GM21423 (cell line): ENCODE measurements around the gene SSX3.
"Not testable (repeated sequence)": the region's sequence is repeated elsewhere in the genome, so short reads cannot be mapped to it uniquely, and the experiment has no call there.

Source experiments
- ATAC-seq: cut with Tn5 transposase; IDR thresholded peaks from one replicate; pipeline ENCODE4 v1.9.1; 2021; ENCODE audit warnings: mild to moderate bottlenecking, moderate library complexity; ENCODE audit not compliant: unreplicated experiment

SSX3 gene, protein sequence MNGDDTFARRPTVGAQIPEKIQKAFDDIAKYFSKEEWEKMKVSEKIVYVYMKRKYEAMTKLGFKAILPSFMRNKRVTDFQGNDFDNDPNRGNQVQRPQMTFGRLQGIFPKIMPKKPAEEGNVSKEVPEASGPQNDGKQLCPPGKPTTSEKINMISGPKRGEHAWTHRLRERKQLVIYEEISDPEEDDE

DNA sequence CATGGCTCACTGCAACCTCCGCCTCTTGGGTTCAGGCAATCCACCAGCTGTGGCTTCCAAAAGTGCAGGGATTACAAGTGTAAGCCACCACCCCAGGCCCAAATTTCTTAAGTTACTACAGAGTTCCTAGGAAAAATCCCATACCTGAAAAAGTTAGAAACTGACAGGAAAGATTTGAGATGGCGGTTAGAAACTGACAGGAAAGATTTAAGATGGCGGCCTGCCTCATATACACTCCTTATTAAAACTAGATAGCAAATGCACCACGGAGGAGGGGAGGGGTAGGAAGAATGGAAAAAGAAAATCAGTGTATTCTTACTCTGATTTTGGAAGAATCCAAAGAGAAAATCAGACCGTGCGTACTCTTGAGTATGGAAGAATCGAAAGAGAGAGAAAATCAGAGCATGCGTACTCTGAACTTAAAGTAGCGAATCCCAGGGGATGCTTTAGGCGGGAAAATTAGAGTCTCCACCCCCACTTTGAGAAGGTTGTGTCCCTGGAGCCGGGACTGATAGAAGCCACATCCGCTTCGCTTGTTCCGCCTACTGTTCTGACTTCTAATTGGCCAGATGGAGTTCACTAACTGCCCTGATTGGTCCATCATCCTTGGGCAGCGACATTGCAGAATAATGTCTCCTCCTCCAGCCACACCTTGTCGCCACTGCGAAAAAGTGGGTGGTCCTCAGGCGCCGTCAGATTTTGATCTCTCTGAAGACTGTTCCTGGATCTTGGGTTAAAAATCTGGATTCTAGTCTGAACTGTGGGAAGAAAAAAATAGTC, at the start of gene SSX3:
Gene SSX3, minus strand, starts transcription at position 389 of the 780 bp plus-strand sequence. CDS start 1,454 bp downstream, outside the sequence.
- ATAC-seq, result not testable (repeated sequence)

DNA sequence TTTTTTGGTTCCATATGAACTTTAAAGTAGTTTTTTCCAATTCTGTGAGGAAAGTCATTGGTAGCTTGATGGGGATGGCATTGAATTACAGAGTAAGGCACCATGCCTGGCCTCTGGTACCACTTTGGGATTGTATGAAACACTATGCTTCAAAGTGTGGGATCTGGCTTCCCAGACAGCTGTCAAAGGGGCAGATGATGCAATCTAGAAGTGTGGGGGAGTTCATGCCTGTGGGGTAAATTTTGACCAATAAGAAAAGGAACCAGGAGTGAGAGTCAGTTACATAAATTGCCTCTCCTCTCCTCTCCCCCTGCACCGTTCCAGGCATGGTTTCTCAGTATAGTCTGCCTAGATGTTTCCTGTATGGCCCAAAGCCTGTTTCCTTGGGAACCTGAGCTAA, 41.3 kb upstream of the SSX3 start:
- ATAC-seq, result not testable (repeated sequence)

- not testable (repeated sequence) for ATAC-seq
Measured at GRCh38 chrX:48396931-48397330, 40.4 kb upstream of the SSX3 start.

GRCh38 chrX:48383239-48383638, 26.7 kb upstream of the SSX3 start, which contains the start of gene SSX4:
SSX4 (plus strand) TSS chrX:48383539; CDS start chrX:48384054, 515 bp downstream.
- not testable (repeated sequence) for ATAC-seq

GRCh38 chrX:48370408-48370807, 13.9 kb upstream of the SSX3 start:
- not testable (repeated sequence) for ATAC-seq

DNA sequence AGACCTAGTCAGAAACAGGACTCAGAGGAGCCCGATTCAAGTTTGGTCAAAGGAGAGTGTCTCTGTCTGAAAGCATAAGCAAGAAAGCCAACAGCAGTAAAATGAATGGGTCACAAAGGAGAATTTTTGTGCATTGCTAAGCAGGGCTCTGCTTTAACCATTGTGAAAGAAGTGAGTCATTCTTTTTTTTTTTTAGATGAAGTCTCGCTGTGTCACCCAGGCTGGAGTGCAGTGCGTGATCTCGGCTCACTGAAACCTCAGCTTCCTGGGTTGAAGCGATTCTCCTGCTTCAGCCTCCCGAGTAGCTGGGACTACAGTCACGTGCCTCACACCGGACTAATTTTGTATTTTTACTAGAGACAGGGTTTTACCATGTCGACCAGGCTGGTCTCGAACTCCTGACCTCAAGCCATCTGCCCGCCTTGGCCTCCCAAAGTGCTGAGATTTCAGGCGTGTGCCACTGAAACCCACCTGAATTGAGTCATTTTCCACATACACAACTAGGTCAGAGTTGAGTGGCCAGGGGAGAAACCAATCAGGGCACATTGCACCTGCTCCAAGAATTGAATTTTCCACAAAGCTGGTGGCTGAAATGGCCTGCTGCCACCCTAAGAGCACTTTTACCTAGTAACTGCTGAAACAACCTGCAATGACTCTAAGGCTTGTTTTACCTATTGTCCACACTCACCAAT, 11.4 kb upstream of the SSX3 start:
- not testable (repeated sequence) for ATAC-seq

GRCh38 chrX:48359281-48359680, 2.8 kb upstream of the SSX3 start:
- ATAC-seq, result not testable (repeated sequence)

DNA sequence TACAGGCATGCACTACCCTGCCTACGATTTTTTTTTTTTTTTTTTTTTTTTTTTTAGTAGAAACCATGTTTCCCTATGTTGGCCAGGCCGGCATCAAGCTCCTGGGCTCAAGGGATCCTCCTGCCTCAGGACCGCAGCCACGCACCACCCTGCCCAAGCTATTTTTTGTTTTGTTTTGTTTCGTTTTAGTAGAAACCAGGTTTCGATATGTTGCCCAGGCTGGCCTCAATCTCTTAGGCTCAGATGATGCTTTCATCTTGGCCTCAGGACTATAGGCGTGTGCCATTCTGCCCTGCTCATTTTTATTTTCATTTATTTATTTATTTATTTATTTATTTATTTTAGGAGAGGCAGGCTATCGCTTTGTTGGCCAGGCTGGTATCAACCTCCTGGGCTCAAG, 1.2 kb upstream of the SSX3 start:
- ATAC-seq, result no peak

DNA sequence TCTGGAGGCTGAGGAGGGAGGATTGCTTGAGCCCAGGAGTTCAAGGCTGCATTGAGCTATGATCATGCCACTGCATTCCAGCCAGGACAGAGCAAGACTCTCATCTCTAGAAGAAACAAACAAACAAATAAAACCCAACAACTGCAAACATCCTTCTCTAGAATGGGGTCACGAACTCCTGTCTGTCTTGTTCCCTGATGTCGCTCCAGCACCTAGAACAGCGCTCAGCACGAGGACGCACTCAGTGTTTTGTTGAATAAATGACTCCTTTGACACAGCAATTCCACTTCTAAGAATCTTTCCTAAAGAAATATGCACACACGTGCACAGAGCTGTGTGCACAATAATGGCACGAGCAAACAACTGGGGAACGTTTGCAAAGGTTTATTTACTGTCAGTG, 10.4 kb downstream of the SSX3 start:
- ATAC-seq, result not testable (repeated sequence)

GRCh38 chrX:48313996-48314395, 42.5 kb downstream of the SSX3 start:
- ATAC-seq, result not testable (repeated sequence)

DNA sequence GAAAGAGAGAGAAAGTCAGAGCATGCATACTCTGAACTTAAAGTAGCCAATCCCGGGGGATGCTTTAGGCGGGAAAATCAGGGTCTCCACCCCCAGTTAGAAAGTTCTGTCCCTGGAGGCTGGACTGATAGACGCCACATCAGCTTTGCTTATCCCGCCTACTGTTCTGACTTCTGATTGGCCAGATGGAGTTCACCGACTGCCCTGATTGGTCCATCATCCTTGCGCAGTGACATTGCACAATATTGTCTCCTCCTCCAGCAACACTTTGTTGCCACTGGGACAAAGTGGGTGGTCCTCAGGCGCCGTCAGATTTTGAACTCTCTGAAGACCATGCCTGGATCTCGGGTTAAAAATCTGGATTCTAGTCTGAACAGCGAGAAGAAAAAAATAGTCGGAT, 50.3 kb downstream of the SSX3 start:
- ATAC-seq, result no peak
